ENCODE results near the gene KEAP1.
A peak's percentile ranks its signal among the peaks of the same experiment; 100 is the strongest.
"Not testable (repeated sequence)": the region's sequence is repeated elsewhere in the genome, so short reads cannot be mapped to it uniquely, and the experiment has no call there.

KEAP1 gene

GRCh38 chr19:10503002-10503789 is at the start of gene KEAP1:
TSS of gene KEAP1 (minus strand) at chr19:10503356. CDS start at chr19:10500033, 3,323 bp downstream.
- DNase-seq (ENCODE audit: low read depth in 2 of 2), result no peak

- DNase-seq (ENCODE audit: low read depth in 2 of 2), result no peak
Observed at GRCh38 chr19:10552510-10553053, 49.4 kb upstream of the KEAP1 start.

- no peak for DNase-seq (ENCODE audit: low read depth in 2 of 2)
Observed at GRCh38 chr19:10551698-10552301, 48.6 kb upstream of the KEAP1 start.

GRCh38 chr19:10551006-10551405 is 47.9 kb upstream of the KEAP1 start:
- DNase-seq (ENCODE audit: low read depth in 2 of 2), result not testable (repeated sequence)

GRCh38 chr19:10550336-10550735 is 47.2 kb upstream of the KEAP1 start:
- no peak for DNase-seq (ENCODE audit: low read depth in 2 of 2)

GRCh38 chr19:10549733-10550132 is 46.6 kb upstream of the KEAP1 start:
- DNase-seq (ENCODE audit: low read depth in 2 of 2), result no peak

GRCh38 chr19:10548746-10549276 is 45.7 kb upstream of the KEAP1 start:
- no peak for DNase-seq (ENCODE audit: low read depth in 2 of 2)

GRCh38 chr19:10546817-10547216 is 43.7 kb upstream of the KEAP1 start:
- DNase-seq (ENCODE audit: low read depth in 2 of 2), result no peak

- DNase-seq (ENCODE audit: low read depth in 2 of 2), result no peak
Observed at GRCh38 chr19:10544753-10545251, 41.6 kb upstream of the KEAP1 start.

- no peak for DNase-seq (ENCODE audit: low read depth in 2 of 2)
Observed at GRCh38 chr19:10544242-10544752, 41.1 kb upstream of the KEAP1 start.

GRCh38 chr19:10543420-10544241 is 40.5 kb upstream of the KEAP1 start, which contains the start of gene ATG4D:
TSS of gene ATG4D (plus strand) at chr19:10543904. CDS start at chr19:10544091, 187 bp downstream.
- peak in 1 of 2 donors; percentile 69 for DNase-seq (ENCODE audit: low read depth in 2 of 2)

- DNase-seq (ENCODE audit: low read depth in 2 of 2), result no peak
Observed at GRCh38 chr19:10543059-10543419, 39.9 kb upstream of the KEAP1 start.

GRCh38 chr19:10539016-10539415 is 35.9 kb upstream of the KEAP1 start:
- not testable (repeated sequence) for DNase-seq (ENCODE audit: low read depth in 2 of 2)

GRCh38 chr19:10538204-10538983 is 35.2 kb upstream of the KEAP1 start:
- DNase-seq (ENCODE audit: low read depth in 2 of 2), result no peak

- DNase-seq (ENCODE audit: low read depth in 2 of 2), result no peak
Observed at GRCh38 chr19:10537668-10538067, 34.5 kb upstream of the KEAP1 start.

GRCh38 chr19:10535613-10536012 is 32.5 kb upstream of the KEAP1 start:
- no peak for DNase-seq (ENCODE audit: low read depth in 2 of 2)

- no peak for DNase-seq (ENCODE audit: low read depth in 2 of 2)
Observed at GRCh38 chr19:10533646-10534386, 30.7 kb upstream of the KEAP1 start.

GRCh38 chr19:10532457-10532856 is 29.3 kb upstream of the KEAP1 start:
- DNase-seq (ENCODE audit: low read depth in 2 of 2), result no peak

- DNase-seq (ENCODE audit: low read depth in 2 of 2), result not testable (repeated sequence)
Observed at GRCh38 chr19:10526887-10527286, 23.7 kb upstream of the KEAP1 start.

- no peak for DNase-seq (ENCODE audit: low read depth in 2 of 2)
Observed at GRCh38 chr19:10525636-10526035, 22.5 kb upstream of the KEAP1 start.

Measured in stimulated activated CD4-positive, alpha-beta T cell treated with anti-CD3 and anti-CD28 coated beads, Interleukin-1b, Interleukin-23, amount 100 ng/mL, for 1 hour (primary cell).